ENCODE results near the gene TRIM14. TPM values are rescaled to one million over a fixed set of nuclear protein-coding genes. Genes with fewer than 3 reads are reported as not detected.

Gene TRIM14
- total and polyA plus RNA-seq, 2 of the 4 experiments (the other 2 are of a cell fraction): 3.0 to 8.5 TPM

- H2BK15ac ChIP-seq (ENCODE audit: low read depth, low read length): no peak overlapping the region; the same call in 2 of the 3 replicates
- H3K14ac ChIP-seq (replicated peaks; ENCODE audit: low read depth, low read length): peak overlapping the region; percentile 55; the same call in 1 of the 2 replicates
- H4K20me1 ChIP-seq (ENCODE audit: insufficient read depth, low read length): no peaks in the 10 kb centered on the region
- ChIA-PET POLR2A (ENCODE audit: unreplicated experiment) (no interaction called here), CTCF (interaction anchor here (0.6 kb wide), 1 partner anchor 1471 kb away, joined by 4 read pairs; no protein-coding TSS in a partner anchor)
- H3K36me3 ChIP-seq (ENCODE audit: control insufficient read depth, insufficient read depth, low read length): peaks cover 21% of the 10 kb centered on the region
- no peak overlapping the region for H3K56ac ChIP-seq (ENCODE audit: extremely low read depth, insufficient read depth, low read length)
- H3K18ac ChIP-seq (ENCODE audit: low read depth, low read length): no peak overlapping the region
- no peak overlapping the region for H2AFZ ChIP-seq (replicated peaks; ENCODE audit: low read length, poor library complexity)
- H3K9ac ChIP-seq (ENCODE audit: low read depth, low read length): no peak overlapping the region
- in situ Hi-C loops (cut with MboI; ENCODE audit: low sequenced_read_pairs): no loop called here
- H2BK20ac ChIP-seq (ENCODE audit: low read depth, low read length): no peak overlapping the region
- dilution Hi-C loops (cut with HindIII; ENCODE audit: low sequenced_read_pairs, unreplicated experiment): no loop called here
- no TSS peak for BruUV-seq (replicated peaks)
- TF ChIP-seq ELK1 (IDR thresholded peaks at IDR 0.05; ENCODE audit: borderline replicate concordance, low read depth, low read length) (no peak), SMC3 (IDR thresholded peaks at IDR 0.05; ENCODE audit: low read depth, low read length) (0 out of 2 replicates have a peak, but pooled peaks have one; percentile 3), RAD21 (IDR thresholded peaks at IDR 0.05; ENCODE audit: low read length) (no peak), FOS (IDR thresholded peaks at IDR 0.05; ENCODE audit: low read depth, low read length) (no peak)
- no peak overlapping the region for H3K27ac ChIP-seq (ENCODE audit: insufficient read depth, low read length)
- H4K8ac ChIP-seq (ENCODE audit: low read depth in 2 of 2, low read length in 2 of 2): peak overlapping the region in 1 of 2 experiments; percentile 50; a peak in 1 of 4 replicates
- H3K79me1 ChIP-seq (ENCODE audit: low read depth in 1 of 2, low read length in 2 of 2): peaks cover 2 to 3% of the 10 kb centered on the region in 2 experiments; a peak in 1 of 4 replicates
- no peak overlapping the region for H3K4me3 ChIP-seq (ENCODE audit: insufficient read depth, low read depth, low read length)
- ATAC-seq (ENCODE audit: low read depth): peak; percentile 39; the same call in 1 of the 2 replicates
- 0 out of 2 replicates have a peak overlapping the region, but pooled peaks have one; percentile 4 for H2AK5ac ChIP-seq (ENCODE audit: low read depth, low read length)
- 0 out of 2 replicates have a peak overlapping the region, but pooled peaks have one; percentile 43 for H3K4ac ChIP-seq (ENCODE audit: low read depth, low read length)
- H4K91ac ChIP-seq (ENCODE audit: insufficient read depth, low read depth, low read length): peak overlapping the region; percentile 18; the same call in 1 of the 2 replicates
- peaks cover 14% of the 10 kb centered on the region for H3K9me1 ChIP-seq (ENCODE audit: insufficient read depth, low read length)
- peak; percentile 71 for DNase-seq
- H2AK9ac ChIP-seq (replicated peaks; ENCODE audit: low read depth, low read length, poor library complexity): no peak overlapping the region
- H3K4me2 ChIP-seq (ENCODE audit: low read depth, low read length): no peak overlapping the region
- peaks cover 2% of the 10 kb centered on the region; the same call in 1 of the 2 replicates for H3K4me1 ChIP-seq (ENCODE audit: control insufficient read depth, insufficient read depth, low read length)
- H3K27me3 ChIP-seq (ENCODE audit: control insufficient read depth, insufficient read depth, low read length): no peaks in the 10 kb centered on the region
- H2BK120ac ChIP-seq (ENCODE audit: low read depth, low read length): peak overlapping the region; percentile 49; the same call in 1 of the 2 replicates
- no peak overlapping the region for H3K23ac ChIP-seq (ENCODE audit: low read depth, low read length)
- no peak overlapping the region for H2BK5ac ChIP-seq (ENCODE audit: low read depth, low read length, poor library complexity, severe bottlenecking)
- H4K5ac ChIP-seq (ENCODE audit: low read depth, low read length): no peak overlapping the region
- intact Hi-C loops (cut with micrococcal nuclease): no loop called here
- 66% methylated on average over 3 of the region's 8 CpGs; no CpG with 5 or more reads in 1 of the 2 experiments for WGBS, 2 experiments (ENCODE audit: extremely low coverage in 2 of 2, insufficient read length in 1 of 2)
- no peaks in the 10 kb centered on the region for H3K9me3 ChIP-seq (ENCODE audit: control insufficient read depth, insufficient read depth, low read length)
These were observed 96.6 kb downstream of the TRIM14 start for GRCh38 chr9:98022447-98022846.

Measured in IMR-90 (cell line).